B cell (primary cell): ENCODE measurements around the gene RBBP8NL. TPM values are rescaled to one million over a fixed set of nuclear protein-coding genes. Genes with fewer than 3 reads are reported as not detected.

Experiments used
- ATAC-seq: fragments of 200-7000 bp; cut with Tn5 transposase; one replicate; pipeline ENCODE4 v1.10.0; 2021; ENCODE audit warnings: low read depth, mild to moderate bottlenecking, moderate number of reproducible peaks, moderate library complexity
- CTCF ChIA-PET: fragments of 350-600 bp; sonication (Branson Sonifier 250); formaldehyde crosslinking; loops from one replicate; lab custom pipeline; 2021; ENCODE audit warnings: antibody characterized with exemption, inconsistent platforms; lab: Charles Lee
- POLR2A ChIA-PET: fragments of 350-600 bp; sonication (Branson Sonifier 250); formaldehyde crosslinking; loops from one replicate; lab custom pipeline; 2021; ENCODE audit warnings: antibody characterized with exemption; lab: Charles Lee
- DNase-seq: peaks from one replicate; pipeline ENCODE4 v3.0.0; 2013
- H2AFZ ChIP-seq: 2 replicates; pipeline ENCODE4 v1.6.1; 2012; ENCODE audit warnings: mild to moderate bottlenecking, low read depth, low read length; ENCODE audit not compliant: insufficient read depth, poor library complexity, severe bottlenecking
- H3K27ac ChIP-seq, 2 donors: 1 replicate in 1 of 2; 2 replicates in 1 of 2; pipeline ENCODE4 v1.5.1; 2012 to 2013; ENCODE audit warnings: low read length in 2 of 2, mild to moderate bottlenecking in 2 of 2, moderate library complexity in 1 of 2
- H3K27me3 ChIP-seq, 4 experiments: fragments of 200-600 bp in 1 of 4; sonication (generic) in 1 of 4; replicated peaks in 1 of 4; 1 replicate in 2 of 4; 2 replicates in 2 of 4; pipeline versions ENCODE4 v1.6.1 to v1.7.0; 2013 to 2016; ENCODE audit warnings: low read length in 3 of 4, mild to moderate bottlenecking in 2 of 4, mixed read lengths in 1 of 4, moderate library complexity in 1 of 4; ENCODE audit not compliant: insufficient read depth in 4 of 4, control insufficient read depth in 3 of 4; ENCODE audit errors: control extremely low read depth in 1 of 4
- H3K36me3 ChIP-seq, 2 experiments: replicated peaks in 1 of 2; 1 replicate in 1 of 2; 2 replicates in 1 of 2; pipeline versions ENCODE4 v1.6.1 to v1.7.1; 2013; ENCODE audit warnings: low read length in 1 of 2; ENCODE audit not compliant: insufficient read depth in 2 of 2, control insufficient read depth in 1 of 2; ENCODE audit errors: control extremely low read depth in 1 of 2, extremely low read depth in 1 of 2
- H3K4me1 ChIP-seq, 2 donors: fragments of 200-600 bp in 1 of 2; sonication (generic) in 1 of 2; 1 replicate in 1 of 2; 2 replicates in 1 of 2; pipeline versions ENCODE4 v1.5.1 to v1.6.1; 2013 to 2017; ENCODE audit warnings: low read length in 2 of 2; ENCODE audit not compliant: control insufficient read depth in 2 of 2, insufficient read depth in 2 of 2
- H3K4me2 ChIP-seq: replicated peaks from 2 replicates; pipeline ENCODE3; 2012; ENCODE audit warnings: mild to moderate bottlenecking, low read depth, low read length; ENCODE audit not compliant: poor library complexity, severe bottlenecking
- H3K4me3 ChIP-seq, 5 experiments: fragments of 200-600 bp in 1 of 5; sonication (generic) in 1 of 5; 1 replicate in 3 of 5; 2 replicates in 2 of 5; pipeline versions ENCODE4 v1.5.1 to v1.7.0; 2011 to 2016; ENCODE audit warnings: low read length in 4 of 5, mild to moderate bottlenecking in 4 of 5, low read depth in 2 of 5, control low read depth in 1 of 5, moderate library complexity in 1 of 5; ENCODE audit not compliant: insufficient read depth in 1 of 5; ENCODE audit errors: control extremely low read depth in 1 of 5, extremely low read depth in 1 of 5
- H3K79me2 ChIP-seq: fragments of 200-600 bp; sonication (generic); one replicate; pipeline ENCODE4 v1.6.0; 2016; ENCODE audit warnings: low read length; ENCODE audit not compliant: control insufficient read depth, insufficient read depth
- H3K9ac ChIP-seq: fragments of 200-600 bp; sonication (generic); 2 replicates; pipeline ENCODE4 v1.6.1; 2017; ENCODE audit warnings: mild to moderate bottlenecking, low read length, moderate library complexity
- H3K9me3 ChIP-seq, 3 donors: one replicate each; pipeline versions ENCODE4 v1.6.1 to v1.7.1; 2013; ENCODE audit warnings: low read length in 2 of 3; ENCODE audit not compliant: control insufficient read depth in 2 of 3, insufficient read depth in 1 of 3; ENCODE audit errors: control extremely low read depth in 1 of 3
- H4K20me1 ChIP-seq: 2 replicates; pipeline ENCODE4 v1.6.0; 2012; ENCODE audit warnings: mild to moderate bottlenecking, low read length; ENCODE audit not compliant: insufficient read depth, control insufficient read depth, poor library complexity, severe bottlenecking
- H3K27ac Mint-ChIP-seq: one replicate; pipeline ENCODE4 v1.8.0; 2021; ENCODE audit warnings: mixed read lengths
- H3K27me3 Mint-ChIP-seq: one replicate; pipeline ENCODE4 v1.8.0; 2021; ENCODE audit warnings: mixed read lengths
- H3K4me1 Mint-ChIP-seq: one replicate; pipeline ENCODE4 v1.8.0; 2021; ENCODE audit warnings: mixed read lengths
- H3K4me3 Mint-ChIP-seq: one replicate; pipeline ENCODE4 v1.8.0; 2021; ENCODE audit warnings: mixed read lengths
- H3K9me3 Mint-ChIP-seq: one replicate; pipeline ENCODE4 v1.8.0; 2022; ENCODE audit warnings: mixed read lengths; ENCODE audit not compliant: insufficient read depth
- EZH2 ChIP-seq: IDR thresholded peaks from 2 replicates; pipeline ENCODE4 v1.6.1; 2012; ENCODE audit warnings: borderline replicate concordance, low read depth, mild to moderate bottlenecking, moderate library complexity, low read length; ENCODE audit not compliant: insufficient read depth, poor library complexity, severe bottlenecking
- WGBS: methylation state at CpG from one replicate; pipeline ENCODE4 v1.1.5; 2013; ENCODE audit warnings: missing lambda C conversion rate; ENCODE audit not compliant: insufficient coverage; 5-methylcytosine and 5-hydroxymethylcytosine counted together
- intact Hi-C: fragments of 100-400 bp; cut with micrococcal nuclease; formaldehyde crosslinking; loops from one replicate; pipeline ENCODE4 v1.10.0; 2022
- polyA plus RNA-seq: library from polyadenylated mRNA; depleted of rRNA; stranded (reverse); fragments of >200 nt; gene quantifications from 2 replicates; pipeline ENCODE4 v1.2.3, GENCODE V29; 2012
- total RNA-seq, 2 donors: library from RNA; stranded (reverse); fragments of 120-200 nt in 1 of 2; gene quantifications; 1 replicate in 1 of 2; 2 replicates in 1 of 2; pipeline versions ENCODE4 v1.2.3 to v1.2.4, GENCODE V29; 2013 to 2022
- TF ChIP-seq, protein P1 (sequence below): fragments of 200-600 bp; IDR thresholded peaks from one replicate; pipeline ENCODE4 v1.8.0; 2022; ENCODE audit warnings: antibody characterized with exemption, mild to moderate bottlenecking

Gene RBBP8NL
- total and polyA plus RNA-seq, 2 donors (not counting 1 experiment from before 2014, with no cell fraction given) = not detected

DNA sequence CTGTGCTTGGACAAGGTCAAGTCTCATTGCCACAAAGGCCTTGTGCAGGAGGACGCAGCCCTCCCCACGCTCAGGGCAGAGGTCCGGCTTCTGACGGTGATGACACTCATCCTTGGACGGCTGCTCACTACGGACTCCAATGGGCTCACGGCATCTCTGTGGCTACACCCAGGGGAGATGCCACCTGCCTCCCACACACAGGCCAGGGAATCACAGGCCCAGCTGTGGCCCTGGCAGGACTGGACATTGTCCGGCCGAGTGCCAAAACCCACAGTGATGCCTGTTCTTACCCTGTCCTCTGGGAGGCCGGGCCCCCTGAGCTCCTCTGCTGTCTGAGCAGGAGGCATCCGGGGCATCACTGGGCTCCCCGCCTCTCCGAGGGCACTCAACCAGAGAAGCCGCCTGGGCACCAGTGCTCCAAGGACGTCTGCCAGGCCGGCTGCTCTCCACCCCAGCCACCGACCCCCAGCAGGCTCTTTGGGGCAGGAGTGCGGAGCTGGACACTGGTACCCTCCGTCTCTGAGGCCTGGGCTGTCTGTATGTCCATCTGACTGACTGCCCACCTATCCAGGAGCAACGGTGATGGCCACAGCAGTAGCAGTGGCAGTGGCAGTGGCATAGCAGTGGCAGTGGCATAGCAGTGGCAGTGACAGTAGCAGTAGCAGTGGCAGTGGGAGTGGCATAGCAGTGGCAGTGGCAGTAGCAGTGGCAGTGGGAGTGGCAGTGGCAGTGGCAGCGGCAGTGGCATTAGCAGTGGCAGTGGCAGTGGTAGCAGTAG is 1.9 kb downstream of the RBBP8NL start:
- Histone ChIP-seq H3K4me1 (no peaks in the 10 kb centered on the region), H3K4me2 (no peak overlapping the region), H3K27me3 (no peaks in the 10 kb centered on the region), H3K9me3 (peaks cover 0 to 15% (median 0%) of the 10 kb centered on the region in 3 donors), H3K27ac (no peak overlapping the region), H2AFZ (no peak overlapping the region), H3K36me3 (no peaks in the 10 kb centered on the region), H3K4me3 (no peak overlapping the region), H3K79me2 (no peaks in the 10 kb centered on the region), H4K20me1 (no peaks in the 10 kb centered on the region), H3K9ac (no peak overlapping the region)
- intact Hi-C loops = no loop called here
- Mint-ChIP-seq H3K4me3 (no peak overlapping the region), H3K27me3 (peaks cover 11% of the 10 kb centered on the region), H3K27ac (no peak overlapping the region), H3K4me1 (no peaks in the 10 kb centered on the region), H3K9me3 (no peaks in the 10 kb centered on the region)
- DNase-seq (no peak), ATAC-seq (no peak)
- 92% methylated on average over 20 of the region's 21 CpGs for WGBS
- ChIA-PET POLR2A (no interaction called here), CTCF (no interaction called here)
- TF ChIP-seq, protein P1, sequence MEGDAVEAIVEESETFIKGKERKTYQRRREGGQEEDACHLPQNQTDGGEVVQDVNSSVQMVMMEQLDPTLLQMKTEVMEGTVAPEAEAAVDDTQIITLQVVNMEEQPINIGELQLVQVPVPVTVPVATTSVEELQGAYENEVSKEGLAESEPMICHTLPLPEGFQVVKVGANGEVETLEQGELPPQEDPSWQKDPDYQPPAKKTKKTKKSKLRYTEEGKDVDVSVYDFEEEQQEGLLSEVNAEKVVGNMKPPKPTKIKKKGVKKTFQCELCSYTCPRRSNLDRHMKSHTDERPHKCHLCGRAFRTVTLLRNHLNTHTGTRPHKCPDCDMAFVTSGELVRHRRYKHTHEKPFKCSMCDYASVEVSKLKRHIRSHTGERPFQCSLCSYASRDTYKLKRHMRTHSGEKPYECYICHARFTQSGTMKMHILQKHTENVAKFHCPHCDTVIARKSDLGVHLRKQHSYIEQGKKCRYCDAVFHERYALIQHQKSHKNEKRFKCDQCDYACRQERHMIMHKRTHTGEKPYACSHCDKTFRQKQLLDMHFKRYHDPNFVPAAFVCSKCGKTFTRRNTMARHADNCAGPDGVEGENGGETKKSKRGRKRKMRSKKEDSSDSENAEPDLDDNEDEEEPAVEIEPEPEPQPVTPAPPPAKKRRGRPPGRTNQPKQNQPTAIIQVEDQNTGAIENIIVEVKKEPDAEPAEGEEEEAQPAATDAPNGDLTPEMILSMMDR = no peak
- TF ChIP-seq EZH2 = no peak
